ENCODE results near the gene DDA1.

DDA1 gene

GRCh38 chr19:17326595-17326966 is 17.2 kb downstream of the DDA1 start:
- Histone ChIP-seq H3K27me3 (ENCODE audit: insufficient read depth, low read length) (peaks cover 7% of the 10 kb centered on the region), H3K9ac (ENCODE audit: low read depth, low read length) (no peak overlapping the region), H3K27ac (ENCODE audit: low read depth, low read length) (no peak overlapping the region), H3K36me3 (ENCODE audit: insufficient read depth, low read length) (peaks cover 23% of the 10 kb centered on the region), H3K4me1 (ENCODE audit: insufficient read depth, low read length) (0 out of 2 replicates have a peak, but pooled peaks cover 4% of the 10 kb centered on the region), H3K9me3 (ENCODE audit: insufficient read depth, low read depth, low read length) (no peaks in the 10 kb centered on the region), H3K4me3 (ENCODE audit: low read length) (peak overlapping the region; percentile 71; the same call in 1 of the 2 replicates)
- WGBS = 81% methylated on average over 11 of the region's 11 CpGs

- Histone ChIP-seq H3K27ac (ENCODE audit: low read depth, low read length) (peak overlapping the region; percentile 86), H3K9ac (ENCODE audit: low read depth, low read length) (peak overlapping the region; percentile 54), H3K4me1 (ENCODE audit: insufficient read depth, low read length) (0 out of 2 replicates have a peak, but pooled peaks cover 4% of the 10 kb centered on the region), H3K27me3 (ENCODE audit: insufficient read depth, low read length) (peaks cover 7% of the 10 kb centered on the region), H3K36me3 (ENCODE audit: insufficient read depth, low read length) (peaks cover 17% of the 10 kb centered on the region), H3K4me3 (ENCODE audit: low read length) (peak overlapping the region; percentile 71), H3K9me3 (ENCODE audit: insufficient read depth, low read depth, low read length) (no peaks in the 10 kb centered on the region)
- 66% methylated on average over 27 of the region's 27 CpGs for WGBS
Measured at GRCh38 chr19:17327068-17327653, 17.8 kb downstream of the DDA1 start.

GRCh38 chr19:17327654-17328516 is 18.5 kb downstream of the DDA1 start:
- WGBS = 3% methylated on average over 62 of the region's 64 CpGs
- Histone ChIP-seq H3K9me3 (ENCODE audit: insufficient read depth, low read depth, low read length) (no peaks in the 10 kb centered on the region), H3K4me3 (ENCODE audit: low read length) (peak overlapping the region; percentile 71), H3K27ac (ENCODE audit: low read depth, low read length) (peak overlapping the region; percentile 86), H3K27me3 (ENCODE audit: insufficient read depth, low read length) (peaks cover 7% of the 10 kb centered on the region), H3K4me1 (ENCODE audit: insufficient read depth, low read length) (0 out of 2 replicates have a peak, but pooled peaks cover 4% of the 10 kb centered on the region), H3K9ac (ENCODE audit: low read depth, low read length) (peak overlapping the region; percentile 83), H3K36me3 (ENCODE audit: insufficient read depth, low read length) (peaks cover 19% of the 10 kb centered on the region)

DNA sequence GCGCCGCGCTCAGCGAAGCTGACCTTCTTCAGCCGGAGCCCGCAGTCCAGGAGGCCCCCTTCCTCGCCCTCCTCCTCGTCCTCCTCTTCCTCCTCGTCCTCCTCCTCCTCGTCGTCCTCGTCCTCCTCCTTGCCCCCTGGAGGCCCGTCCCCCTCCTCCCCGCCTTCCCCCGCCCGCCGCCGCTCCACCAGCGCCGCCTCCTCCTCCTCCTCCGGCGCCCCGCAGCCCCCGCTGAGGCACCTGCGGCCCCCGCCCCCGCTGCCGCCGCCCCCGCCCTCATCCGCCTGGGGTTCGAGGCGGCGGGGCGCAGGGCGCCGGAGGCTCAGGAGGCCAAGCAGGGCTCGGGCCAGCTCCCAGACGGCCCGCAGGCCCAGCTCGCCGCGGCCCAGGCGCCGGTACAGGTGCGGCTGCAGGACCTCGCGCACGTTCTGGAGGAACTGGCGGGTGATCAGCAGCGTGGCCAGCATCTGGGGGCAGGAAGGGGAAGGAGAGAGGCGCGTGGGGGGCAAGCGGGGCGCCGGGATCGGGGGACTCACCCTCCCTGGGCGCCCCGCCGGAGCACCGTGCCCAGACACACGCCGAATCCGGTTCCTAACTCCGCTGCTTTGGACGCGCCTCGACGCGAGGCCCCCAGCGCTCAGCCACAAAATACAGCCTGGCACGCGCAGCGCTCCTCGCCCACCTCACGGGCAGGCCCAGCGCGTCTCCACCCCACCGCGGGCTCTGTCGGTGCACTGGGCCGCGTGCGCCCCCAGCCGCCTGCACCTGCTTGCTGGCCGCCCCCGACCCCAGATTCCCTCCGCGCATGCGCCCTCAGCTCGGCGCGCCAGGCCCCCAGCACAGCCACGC is 19.4 kb downstream of the DDA1 start:
- peaks cover 7% of the 10 kb centered on the region for H3K27me3 ChIP-seq (ENCODE audit: insufficient read depth, low read length)
- H3K9ac ChIP-seq (ENCODE audit: low read depth, low read length) = peak overlapping the region; percentile 83
- peak overlapping the region; percentile 71 for H3K4me3 ChIP-seq (ENCODE audit: low read length)
- H3K4me1 ChIP-seq (ENCODE audit: insufficient read depth, low read length) = 0 out of 2 replicates have a peak, but pooled peaks cover 4% of the 10 kb centered on the region
- no peaks in the 10 kb centered on the region for H3K9me3 ChIP-seq (ENCODE audit: insufficient read depth, low read depth, low read length)
- H3K27ac ChIP-seq (ENCODE audit: low read depth, low read length) = peak overlapping the region; percentile 86
- peaks cover 23% of the 10 kb centered on the region for H3K36me3 ChIP-seq (ENCODE audit: insufficient read depth, low read length)
- WGBS = 16% methylated on average over 85 of the region's 94 CpGs

- H3K9ac ChIP-seq (ENCODE audit: low read depth, low read length) = peak overlapping the region; percentile 52; the same call in 1 of the 2 replicates
- WGBS = 82% methylated on average over 51 of the region's 51 CpGs
- no peak overlapping the region for H3K27ac ChIP-seq (ENCODE audit: low read depth, low read length)
- H3K4me1 ChIP-seq (ENCODE audit: insufficient read depth, low read length) = 0 out of 2 replicates have a peak, but pooled peaks cover 4% of the 10 kb centered on the region
- H3K27me3 ChIP-seq (ENCODE audit: insufficient read depth, low read length) = peaks cover 7% of the 10 kb centered on the region
- H3K36me3 ChIP-seq (ENCODE audit: insufficient read depth, low read length) = peaks cover 23% of the 10 kb centered on the region
- no peaks in the 10 kb centered on the region for H3K9me3 ChIP-seq (ENCODE audit: insufficient read depth, low read depth, low read length)
- H3K4me3 ChIP-seq (ENCODE audit: low read length) = no peak overlapping the region
Measured at GRCh38 chr19:17329366-17330261, 20.3 kb downstream of the DDA1 start.

GRCh38 chr19:17330262-17331044 is 21.1 kb downstream of the DDA1 start:
- Histone ChIP-seq H3K4me3 (ENCODE audit: low read length) (no peak overlapping the region), H3K9me3 (ENCODE audit: insufficient read depth, low read depth, low read length) (no peaks in the 10 kb centered on the region), H3K9ac (ENCODE audit: low read depth, low read length) (no peak overlapping the region), H3K4me1 (ENCODE audit: insufficient read depth, low read length) (0 out of 2 replicates have a peak, but pooled peaks cover 4% of the 10 kb centered on the region), H3K27me3 (ENCODE audit: insufficient read depth, low read length) (peaks cover 7% of the 10 kb centered on the region), H3K36me3 (ENCODE audit: insufficient read depth, low read length) (peaks cover 16% of the 10 kb centered on the region), H3K27ac (ENCODE audit: low read depth, low read length) (no peak overlapping the region)
- 91% methylated on average over 24 of the region's 24 CpGs for WGBS

- Histone ChIP-seq H3K36me3 (ENCODE audit: insufficient read depth, low read length) (peaks cover 11% of the 10 kb centered on the region), H3K4me1 (ENCODE audit: insufficient read depth, low read length) (0 out of 2 replicates have a peak, but pooled peaks cover 4% of the 10 kb centered on the region), H3K27ac (ENCODE audit: low read depth, low read length) (no peak overlapping the region), H3K27me3 (ENCODE audit: insufficient read depth, low read length) (peaks cover 7% of the 10 kb centered on the region), H3K9ac (ENCODE audit: low read depth, low read length) (no peak overlapping the region), H3K9me3 (ENCODE audit: insufficient read depth, low read depth, low read length) (no peaks in the 10 kb centered on the region), H3K4me3 (ENCODE audit: low read length) (no peak overlapping the region)
- 85% methylated on average over 13 of the region's 13 CpGs for WGBS
Measured at GRCh38 chr19:17331045-17331558, 21.7 kb downstream of the DDA1 start.

- no peaks in the 10 kb centered on the region for H3K4me1 ChIP-seq (ENCODE audit: insufficient read depth, low read length)
- 88% methylated on average over 8 of the region's 8 CpGs for WGBS
Measured at GRCh38 chr19:17332360-17332676, 23.0 kb downstream of the DDA1 start.

DNA sequence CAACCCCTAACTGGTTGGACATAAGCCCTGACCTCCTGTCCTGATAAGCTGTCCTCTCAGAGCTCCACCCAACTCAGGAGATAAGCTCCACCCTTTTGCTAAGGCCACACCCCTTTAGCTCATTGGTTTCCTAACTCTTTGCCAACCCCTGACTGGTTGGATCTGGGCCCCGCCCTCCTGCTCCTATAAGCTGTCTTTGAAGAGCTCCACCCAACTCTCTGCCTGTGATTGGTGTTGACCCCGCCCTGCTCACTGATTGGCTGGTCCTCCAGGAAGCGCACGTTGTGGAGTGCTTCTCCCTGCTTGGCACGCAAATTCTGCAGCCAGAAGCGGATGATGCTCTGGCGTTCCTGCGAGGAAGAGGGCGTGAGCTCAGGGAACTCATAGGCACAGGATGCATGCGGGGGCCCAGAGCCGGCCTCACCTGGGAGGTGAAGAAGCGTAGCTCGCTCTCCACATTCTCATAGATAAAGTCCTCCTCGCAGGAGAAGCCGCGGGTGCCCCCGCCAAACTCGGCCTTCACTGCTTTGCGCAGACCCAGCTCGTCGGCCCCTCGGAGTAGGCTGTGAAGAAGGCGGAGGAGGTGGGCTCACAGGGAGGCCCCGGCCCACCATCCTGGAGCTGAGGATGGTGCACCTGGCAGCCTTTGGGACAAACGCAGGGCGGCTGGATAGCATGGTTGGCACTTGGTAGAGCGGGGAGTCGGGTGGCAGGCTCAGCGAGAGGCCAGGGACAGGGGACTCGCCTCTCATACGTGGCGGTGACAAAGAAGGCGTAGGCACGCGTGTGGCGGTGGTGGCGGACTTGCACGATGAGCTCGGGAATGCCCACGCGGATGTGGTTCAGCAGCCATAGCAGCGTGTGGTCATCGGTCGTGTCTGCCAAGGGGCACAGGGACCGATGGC is 23.6 kb downstream of the DDA1 start:
- Histone ChIP-seq H3K9me3 (ENCODE audit: insufficient read depth, low read depth, low read length) (no peaks in the 10 kb centered on the region), H3K27ac (ENCODE audit: low read depth, low read length) (peak overlapping the region; percentile 14; the same call in 1 of the 2 replicates), H3K9ac (ENCODE audit: low read depth, low read length) (no peak overlapping the region), H3K4me1 (ENCODE audit: insufficient read depth, low read length) (no peaks in the 10 kb centered on the region), H3K27me3 (ENCODE audit: insufficient read depth, low read length) (peaks cover 7% of the 10 kb centered on the region), H3K4me3 (ENCODE audit: low read length) (peak overlapping the region; percentile 6; the same call in 1 of the 2 replicates), H3K36me3 (ENCODE audit: insufficient read depth, low read length) (peaks cover 6% of the 10 kb centered on the region; the same call in 1 of the 2 replicates)
- 92% methylated on average over 45 of the region's 45 CpGs for WGBS

More at GRCh38 chr19:17332360-17332676, 23.0 kb downstream of the DDA1 start:
- no peak overlapping the region for H3K4me3 ChIP-seq (ENCODE audit: low read length)
- no peak overlapping the region for H3K9ac ChIP-seq (ENCODE audit: low read depth, low read length)
- peaks cover 7% of the 10 kb centered on the region for H3K27me3 ChIP-seq (ENCODE audit: insufficient read depth, low read length)
- no peaks in the 10 kb centered on the region for H3K9me3 ChIP-seq (ENCODE audit: insufficient read depth, low read depth, low read length)
- H3K27ac ChIP-seq (ENCODE audit: low read depth, low read length) = no peak overlapping the region
- peaks cover 6% of the 10 kb centered on the region; the same call in 1 of the 2 replicates for H3K36me3 ChIP-seq (ENCODE audit: insufficient read depth, low read length)
